Heart left ventricle (tissue), 16 donors: ENCODE measurements around the gene TAOK2. TPM values are rescaled to one million over a fixed set of nuclear protein-coding genes. Genes with fewer than 3 reads are reported as not detected.

ENCODE experiments used
- ATAC-seq, 4 donors: fragments of 200-7000 bp; cut with Tn5 transposase; one replicate each; pipeline ENCODE4 v1.9.1; 2020 to 2022; ENCODE audit warnings: moderate library complexity in 4 of 4, mild to moderate bottlenecking in 3 of 4, moderate number of reproducible peaks in 1 of 4
- DNase-seq, 5 donors: peaks; one replicate each; pipeline ENCODE4 v3.0.0-alpha.2; 2020
- H3K27ac ChIP-seq, 12 donors: fragments of 200-600 bp; sonication (generic) in 4 of 12; one replicate each; pipeline versions ENCODE4 v1.5.0 to v1.8.0; 2016 to 2022; ENCODE audit warnings: mild to moderate bottlenecking in 2 of 12
- H3K27me3 ChIP-seq, 9 donors: fragments of 200-600 bp; sonication (generic) in 2 of 9; one replicate each; pipeline versions ENCODE4 v1.5.1 to v1.8.0; 2016 to 2022; ENCODE audit warnings: mild to moderate bottlenecking in 3 of 9
- H3K36me3 ChIP-seq, 9 donors: fragments of 200-600 bp; sonication (generic) in 2 of 9; one replicate each; pipeline versions ENCODE4 v1.5.0 to v1.8.0; 2018 to 2022; ENCODE audit warnings: mild to moderate bottlenecking in 2 of 9
- H3K4me1 ChIP-seq, 12 donors: fragments of 200-600 bp; sonication (generic) in 4 of 12; one replicate each; pipeline versions ENCODE4 v1.5.0 to v1.8.0; 2016 to 2022; ENCODE audit warnings: mild to moderate bottlenecking in 3 of 12
- H3K4me3 ChIP-seq, 12 donors: fragments of 200-600 bp; sonication (generic) in 4 of 12; one replicate each; pipeline versions ENCODE4 v1.5.0 to v1.8.0; 2017 to 2022; ENCODE audit warnings: mild to moderate bottlenecking in 9 of 12, moderate library complexity in 4 of 12
- H3K9me3 ChIP-seq, 12 donors: fragments of 200-600 bp; sonication (generic) in 4 of 12; one replicate each; pipeline versions ENCODE4 v1.5.0 to v1.8.0; 2016 to 2022; ENCODE audit warnings: mild to moderate bottlenecking in 1 of 12
- CTCF ChIP-seq, 12 donors: fragments of 200-600 bp; sonication (generic) in 4 of 12; IDR thresholded peaks; one replicate each; pipeline versions ENCODE4 v1.5.0 to v1.8.0; 2018 to 2022; ENCODE audit warnings: antibody characterized with exemption in 12 of 12, mild to moderate bottlenecking in 5 of 12
- POLR2A ChIP-seq, 2 donors: fragments of 450-650 bp; IDR thresholded peaks; one replicate each; pipeline ENCODE4 v1.6.1; 2017; ENCODE audit warnings: antibody characterized with exemption in 2 of 2, mild to moderate bottlenecking in 2 of 2, moderate library complexity in 2 of 2
- WGBS, 4 donors: extraction: QIAGEN DNeasy Blood & Tissue Kit in 2 of 4; methylation state at CpG; one replicate each; pipeline versions ENCODE4 v1.1.5 to v1.1.7; 2013 to 2018; 5-methylcytosine and 5-hydroxymethylcytosine counted together
- intact Hi-C, 10 donors: fragments of 100-400 bp; cut with DNase I; formaldehyde crosslinking; loops; one replicate each; pipeline versions ENCODE4 v1.11.1 to v1.14.2; 2022
- polyA plus RNA-seq, 2 donors: library from polyadenylated mRNA; stranded (reverse); fragments of 200-250 nt; gene quantifications; one replicate each; pipeline ENCODE4 v1.2.3, GENCODE V29; 2013
- total RNA-seq, 9 donors: library from RNA; depleted of rRNA in 2 of 9; stranded (reverse); fragments of >200 nt in 2 of 9; fragmentation: NEBNext Ultra II Directional in 3 of 9; extraction: Animal tissue kit (Norgen Biotek cat#: 25700) in 3 of 9; gene quantifications; one replicate each; pipeline versions ENCODE4 v1.1.0 to v1.2.4, GENCODE V29; 2016 to 2023
- donor health status: ischemic (EF 13 %, LVEDD 7.1; RV severe dilation, severe dysfunction).
- donor health status: healthy with polysubstance abuse.
- donor health status: DM: no; HTN: yes; CAD: no.
- donor health status: DM: no; HTN: no; CAD: no.
- donor health status: ischemic (EF 25% LVEDD 6.9; RV normal size, moderate dysfunction).
- donor health status: ischemic (EF 25% LVEDD 5.7; RV mildly dilated, moderate dysfunction).
- donor health status: healthy.
- donor health status: DM: yes; HTN: yes; CAD: no.
- donor health status: ischemic (EF 35%, LVEDD 5.7; RV mildly dilated, moderate dysfunction).
- donor health status: nonischemic (EF 11% LVEDD 7.7; RV severe dilation, severe dysfunction).
- donor health status: DM: yes; HTN: yes; CAD: no.
- donor health status: PGD.
- donor health status: ischemic (EF 29% LVEDD 5.4; RV normal size, mild dysfunction).
- donor health status: nonischemic (EF 23%, LVEDD 6.1; RV moderate dilation, normal function).

TAOK2 gene
- total and polyA plus RNA-seq, 11 donors: 29.5 to 47.9 (median 35.7) TPM

GRCh38 chr16:30030011-30030685, 56.5 kb downstream of the TAOK2 start:
- H3K27ac ChIP-seq: no peak overlapping the region
- H3K4me1 ChIP-seq: peaks cover 0 to 11% (median 0%) of the 10 kb centered on the region in 12 donors
- TF ChIP-seq CTCF (IDR thresholded peaks at IDR 0.05): no peak
- no peak for TF ChIP-seq POLR2A (IDR thresholded peaks at IDR 0.05)
- H3K36me3 ChIP-seq: no peaks in the 10 kb centered on the region
- no peaks in the 10 kb centered on the region for H3K9me3 ChIP-seq
- DNase-seq (no peak), ATAC-seq (no peak)
- 21 to 25% (median 22%) methylated on average over 22 to 23 of the region's 23 CpGs for WGBS, 4 donors
- intact Hi-C loops: loop anchor here in 1 of 10 donors (10.0 kb wide), 1 partner anchor 65 kb away; the partner anchor contains the start of genes TBX6 and YPEL3
- H3K4me3 ChIP-seq: no peak overlapping the region
- H3K27me3 ChIP-seq: peaks cover 25 to 90% (median 62%) of the 10 kb centered on the region in 9 donors

- DNase-seq (peak in 1 of 5 donors; percentile 18), ATAC-seq (no peak)
- Histone ChIP-seq H3K9me3 (no peaks in the 10 kb centered on the region), H3K4me1 (peaks cover 0 to 11% (median 0%) of the 10 kb centered on the region in 12 donors), H3K4me3 (peak within 1 kb of the TSS in 2 of 12 donors; percentile 8 to 18), H3K27ac (no peak within 1 kb of the TSS), H3K27me3 (peaks cover 25 to 92% (median 67%) of the 10 kb centered on the region in 9 donors), H3K36me3 (no peaks in the 10 kb centered on the region)
- intact Hi-C loops: loop anchor here in 1 of 10 donors (10.0 kb wide), 1 partner anchor 64 kb away; the partner anchor contains the start of genes TBX6 and YPEL3
- no peak for TF ChIP-seq CTCF (IDR thresholded peaks at IDR 0.05)
- TF ChIP-seq POLR2A (IDR thresholded peaks at IDR 0.05): no peak
- WGBS, 4 donors: 1 to 5% (median 3%) methylated on average over 21 to 27 of the region's 27 CpGs
Measured at GRCh38 chr16:30030841-30031413, 57.3 kb downstream of the TAOK2 start, which contains the start of gene TLCD3B. TLCD3B (minus strand) TSS chr16:30031271; CDS start chr16:30030527, 744 bp downstream.

- intact Hi-C loops: loop anchor here in 1 of 10 donors (10.0 kb wide), 1 partner anchor 63 kb away; the partner anchor contains the start of genes TBX6 and YPEL3
- Histone ChIP-seq H3K27me3 (peaks cover 25 to 92% (median 67%) of the 10 kb centered on the region in 9 donors), H3K4me1 (peaks cover 0 to 11% (median 0%) of the 10 kb centered on the region in 12 donors), H3K27ac (no peak overlapping the region), H3K36me3 (no peaks in the 10 kb centered on the region), H3K9me3 (no peaks in the 10 kb centered on the region), H3K4me3 (no peak overlapping the region)
- DNase-seq (no peak), ATAC-seq (no peak)
- TF ChIP-seq CTCF (IDR thresholded peaks at IDR 0.05) (no peak), POLR2A (IDR thresholded peaks at IDR 0.05) (no peak)
- 22 to 27% (median 22%) methylated on average over 11 of the region's 11 CpGs for WGBS, 4 donors
Measured at GRCh38 chr16:30031477-30031918, 57.8 kb downstream of the TAOK2 start.
